HG03571 (cell line): Measurements from ENCODE around the gene CD247.
A peak's percentile ranks its signal among the peaks of the same experiment; 100 is the strongest.

ENCODE experiments used
- ATAC-seq: cut with Tn5 transposase; IDR thresholded peaks from one replicate; pipeline ENCODE4 v1.9.1; 2021; ENCODE audit not compliant: unreplicated experiment

Gene CD247

DNA sequence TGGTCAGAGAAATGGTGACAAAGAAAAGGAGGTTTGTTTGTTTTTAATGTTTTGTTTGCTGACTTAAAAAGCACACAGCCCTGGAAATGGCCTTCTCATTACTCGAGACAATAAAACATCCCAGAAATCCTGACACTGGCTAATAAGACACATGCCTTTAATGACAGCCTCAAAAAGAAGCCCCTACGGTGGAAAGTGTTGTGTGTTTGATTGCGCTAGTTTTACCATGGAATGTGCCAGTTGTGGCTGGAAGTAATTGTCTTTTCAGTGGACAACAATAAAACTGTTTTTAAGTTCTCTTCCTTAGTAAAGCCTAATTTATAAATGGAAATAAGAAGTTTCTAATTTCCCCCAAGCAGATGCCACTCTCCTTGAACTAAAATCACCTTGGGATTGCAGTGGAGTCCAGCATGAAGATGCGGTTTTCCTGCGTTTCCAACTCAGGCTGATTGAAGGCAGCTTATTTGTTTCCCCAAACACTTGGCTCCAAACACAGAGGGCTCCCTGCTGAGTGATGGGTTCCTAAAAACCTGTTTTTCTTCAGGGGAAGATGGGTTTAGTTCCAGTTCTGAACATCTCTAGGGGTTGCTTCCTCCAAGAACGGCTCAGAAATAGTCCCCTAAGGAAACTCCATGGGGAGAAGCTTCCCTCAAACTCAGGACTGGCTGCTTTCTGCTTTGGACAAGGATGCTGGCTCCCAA lies 54.3 kb downstream of the CD247 start:
- ATAC-seq: no peak

GRCh38 chr1:167463080-167463479 lies 55.2 kb downstream of the CD247 start:
- no peak for ATAC-seq

- no peak for ATAC-seq
These were observed 56.0 kb downstream of the CD247 start for GRCh38 chr1:167462341-167462740.

DNA sequence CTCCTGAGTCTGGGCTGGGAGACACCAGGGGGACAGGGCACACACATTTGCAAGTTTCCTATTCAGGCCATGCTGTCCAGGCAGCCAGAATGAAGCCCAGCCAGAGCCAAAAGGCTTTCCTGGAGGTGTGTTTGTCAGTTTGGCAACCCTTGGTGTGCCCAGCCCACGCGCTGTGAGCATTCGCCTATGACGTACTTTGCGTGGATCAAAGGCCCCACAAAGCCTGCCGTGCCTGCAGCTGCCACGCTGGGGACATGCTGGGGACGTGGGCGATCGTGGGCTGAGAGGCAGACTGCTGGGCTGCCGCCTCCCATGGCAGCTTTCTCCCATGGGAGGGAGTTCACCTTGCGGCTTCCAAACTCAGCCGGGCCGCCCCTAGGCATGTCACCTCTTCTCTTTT lies 57.5 kb downstream of the CD247 start:
- no peak for ATAC-seq

DNA sequence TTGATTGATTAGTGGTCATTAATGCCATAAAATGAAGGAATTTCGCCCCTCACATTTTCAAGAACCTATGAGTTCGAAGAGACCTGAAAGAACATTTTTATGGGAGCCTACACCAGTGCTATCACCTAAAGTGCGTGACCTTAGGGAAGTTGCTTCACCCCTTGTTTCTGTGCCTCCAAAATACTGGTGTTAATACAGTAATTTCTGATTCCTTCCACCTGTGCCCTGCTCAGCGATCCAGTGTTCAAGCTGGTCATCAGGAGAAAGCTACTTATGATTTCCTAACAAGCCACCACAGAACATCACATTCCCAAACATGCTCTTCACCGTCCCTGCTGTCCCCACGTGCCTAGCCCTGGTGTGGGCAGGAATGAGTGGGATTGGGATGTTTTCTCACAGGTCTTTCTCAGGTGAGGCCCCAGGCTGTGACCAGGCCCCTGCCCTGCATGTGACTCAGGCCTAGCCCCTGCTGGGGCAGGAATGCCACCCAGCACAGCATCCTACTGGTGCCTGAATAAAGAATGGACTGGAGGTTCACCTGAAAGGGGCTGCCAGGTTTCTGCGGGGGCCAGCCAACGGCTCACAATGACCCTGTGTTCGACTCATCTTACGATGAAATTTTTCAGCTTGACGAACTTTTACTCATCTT lies 60.3 kb downstream of the CD247 start:
- ATAC-seq: no peak

DNA sequence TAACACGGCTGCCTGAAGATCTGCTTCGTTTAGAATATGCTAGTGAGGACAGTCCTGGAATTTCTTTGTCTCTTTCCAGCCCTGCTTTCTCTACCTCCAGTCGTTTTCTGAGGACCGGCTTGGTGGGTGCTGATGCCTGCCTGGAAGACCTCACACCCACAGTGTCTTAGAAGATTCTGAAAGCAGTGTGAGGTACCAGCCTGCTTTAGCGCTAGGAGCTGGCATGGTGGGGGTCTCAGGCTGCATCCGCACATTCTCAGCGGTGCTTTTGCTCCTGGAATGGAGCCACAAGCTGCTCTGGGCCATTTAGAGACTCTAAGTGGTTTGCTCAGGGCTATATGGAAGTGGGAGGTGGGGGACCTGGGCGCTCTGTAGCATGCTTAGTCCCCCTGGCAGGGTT lies 61.4 kb downstream of the CD247 start:
- ATAC-seq: no peak

DNA sequence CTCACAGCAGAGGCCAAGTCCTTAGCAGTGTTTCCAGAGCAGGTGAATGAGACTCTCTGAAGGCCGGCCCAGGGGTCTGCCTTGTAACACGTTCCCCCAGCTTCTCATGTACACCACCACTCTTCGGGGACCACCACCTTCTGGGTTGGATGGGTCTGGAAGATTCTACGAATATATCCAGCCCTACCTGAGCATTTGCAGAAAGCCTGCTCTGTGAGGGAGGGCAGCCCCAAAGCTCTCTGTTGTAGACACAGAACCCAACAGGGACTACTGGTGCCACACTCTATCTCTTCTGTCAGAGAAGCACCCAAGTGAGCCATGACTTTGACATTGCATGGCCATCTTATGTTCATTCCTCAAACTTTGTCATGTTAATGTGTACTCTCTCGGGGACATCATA lies 61.8 kb downstream of the CD247 start:
- no peak for ATAC-seq

DNA sequence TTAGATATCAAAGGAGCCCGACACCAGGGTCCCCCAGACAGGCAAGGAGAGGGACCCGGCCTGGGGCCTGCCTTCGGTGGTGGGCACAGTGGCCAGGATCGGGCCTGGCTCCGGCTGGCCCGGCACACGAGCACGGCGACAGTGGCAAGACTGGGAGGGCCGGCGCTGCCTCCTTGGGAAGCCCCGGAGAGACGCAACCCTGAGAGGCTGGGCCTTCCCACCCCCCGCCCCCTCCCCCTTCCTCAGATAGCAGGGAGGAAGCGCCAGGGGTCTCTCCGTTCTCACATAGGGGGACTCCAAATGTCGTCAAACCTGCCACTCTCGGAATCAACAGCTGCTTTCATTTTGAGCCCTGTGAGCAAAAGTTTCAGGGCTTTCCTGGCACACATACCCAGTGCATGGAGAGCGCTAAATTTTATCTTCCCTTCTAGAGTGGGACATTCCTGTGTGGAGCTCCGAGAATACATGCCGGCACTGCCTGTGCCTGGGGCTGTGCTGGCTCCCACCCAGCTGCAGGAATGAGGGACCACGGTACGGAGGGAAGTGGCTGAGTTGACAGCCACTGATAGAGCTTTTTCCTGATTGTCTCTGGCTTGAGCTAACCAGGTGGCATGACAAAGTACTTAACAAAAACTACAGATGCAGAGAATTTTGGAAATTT lies 62.4 kb downstream of the CD247 start:
- ATAC-seq: peak; percentile 35

- peak; percentile 59 for ATAC-seq
These were observed 63.2 kb downstream of the CD247 start for GRCh38 chr1:167454894-167455785.

- ATAC-seq: peak; percentile 22
These were observed 63.9 kb downstream of the CD247 start for GRCh38 chr1:167454304-167454893.

DNA sequence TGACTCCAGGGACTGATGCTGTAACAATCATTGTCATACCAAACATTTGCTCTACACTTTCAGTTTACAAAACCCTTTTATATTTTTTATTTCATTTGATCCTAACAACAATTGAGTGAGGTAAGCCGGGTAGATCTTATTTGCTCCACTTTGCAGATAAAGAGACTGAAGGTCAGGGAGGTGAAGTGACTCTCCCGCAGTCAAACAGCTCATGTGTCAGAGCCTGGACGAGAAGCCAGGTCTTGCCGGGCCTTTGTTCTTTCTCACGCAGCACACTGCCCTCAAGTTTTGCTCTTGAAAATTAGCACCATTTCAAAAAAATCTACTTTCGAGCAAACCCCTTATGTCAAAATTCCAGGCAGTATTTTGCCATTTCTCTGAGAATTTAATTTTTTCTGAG lies 65.2 kb downstream of the CD247 start:
- ATAC-seq: no peak

- no peak for ATAC-seq
These were observed 65.8 kb downstream of the CD247 start for GRCh38 chr1:167452483-167452882.

DNA sequence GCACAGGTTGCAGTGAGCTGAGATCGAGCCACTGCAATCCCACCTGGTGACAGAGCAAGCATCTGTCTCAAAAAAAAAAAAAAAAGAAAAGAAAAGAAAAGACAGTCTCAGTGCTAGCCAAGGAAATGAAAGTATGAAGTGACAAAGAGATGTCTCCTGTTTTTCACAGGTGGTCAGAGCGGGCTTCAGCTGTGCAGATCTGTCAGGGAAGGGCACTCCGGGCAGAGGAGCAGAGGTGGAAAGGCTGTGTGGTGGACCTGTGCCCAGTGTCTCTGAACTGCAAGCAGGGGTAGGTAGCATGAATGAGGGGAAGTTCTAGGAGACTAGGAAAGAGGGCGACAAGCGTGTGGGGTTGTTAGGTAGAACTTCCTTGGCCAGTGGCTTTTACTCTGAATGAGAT lies 67.5 kb downstream of the CD247 start:
- no peak for ATAC-seq

- ATAC-seq: peak; percentile 65
These were observed 70.7 kb downstream of the CD247 start for GRCh38 chr1:167447521-167448136.

DNA sequence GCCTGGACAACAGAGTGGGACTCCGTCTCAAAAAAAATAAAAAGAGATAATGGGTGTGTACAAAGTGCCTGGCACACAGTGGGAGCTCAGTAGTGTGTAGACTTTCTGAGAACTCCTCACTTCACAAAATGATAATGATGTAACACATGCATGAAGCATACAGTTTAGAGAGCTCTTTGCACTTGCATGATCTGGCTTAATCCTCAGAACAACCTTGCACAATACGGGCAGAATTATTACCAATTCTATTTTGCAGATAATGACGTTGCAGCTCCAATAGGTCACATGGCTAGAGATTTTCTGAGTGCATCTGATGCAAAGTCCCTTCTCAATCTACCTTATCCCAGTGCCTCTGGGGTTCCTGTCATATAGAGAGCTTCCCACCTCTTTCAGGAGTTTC lies 71.4 kb downstream of the CD247 start:
- no peak for ATAC-seq

- no peak for ATAC-seq
These were observed 74.6 kb downstream of the CD247 start for GRCh38 chr1:167443757-167444156.

- ATAC-seq: no peak
These were observed 75.3 kb downstream of the CD247 start for GRCh38 chr1:167442854-167443565.

- peak; percentile 92 for ATAC-seq
These were observed 76.0 kb downstream of the CD247 start for GRCh38 chr1:167442142-167442848.

DNA sequence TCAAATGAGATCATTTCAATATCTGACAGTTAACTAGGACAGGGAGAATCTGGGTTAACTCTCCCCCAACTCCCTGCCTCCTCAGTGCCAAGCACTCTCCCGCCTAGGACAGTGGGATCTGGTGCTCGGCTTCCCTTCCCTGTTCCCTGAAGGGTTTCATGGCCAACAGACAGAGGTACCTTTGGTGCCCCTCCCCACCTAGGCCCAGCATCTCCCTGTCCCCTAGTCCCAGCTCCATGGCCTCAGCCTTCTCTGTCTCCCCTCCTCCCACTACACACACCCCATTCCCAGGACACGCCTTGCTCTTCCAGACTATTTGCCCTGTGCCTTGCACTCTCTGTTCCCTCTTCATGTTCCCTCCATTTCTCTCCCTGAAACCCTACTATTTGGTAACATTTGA lies 77.1 kb downstream of the CD247 start:
- ATAC-seq: no peak
